ENCODE data around the gene RDH11.
"Not testable (repeated sequence)": the region's sequence is repeated elsewhere in the genome, so short reads cannot be mapped to it uniquely, and the experiment has no call there.

RDH11 gene

GRCh38 chr14:67704484-67705089 is 9.0 kb upstream of the RDH11 start:
- peak; percentile 12 for DNase-seq (ENCODE audit: low read depth, low spot score)

GRCh38 chr14:67703997-67704396 is 8.4 kb upstream of the RDH11 start:
- DNase-seq (ENCODE audit: low read depth, low spot score), result no peak

GRCh38 chr14:67701492-67701891 is 5.9 kb upstream of the RDH11 start, which contains the start of gene RDH12:
Gene RDH12, plus strand, starts transcription at chr14:67701886. Its CDS starts 20,757 bp downstream, at chr14:67722643.
- DNase-seq (ENCODE audit: low read depth, low spot score), result not testable (repeated sequence)

GRCh38 chr14:67698179-67698578 is 2.6 kb upstream of the RDH11 start:
- DNase-seq (ENCODE audit: low read depth, low spot score), result no peak

GRCh38 chr14:67697006-67697405 is 1.4 kb upstream of the RDH11 start:
- DNase-seq (ENCODE audit: low read depth, low spot score), result no peak

DNA sequence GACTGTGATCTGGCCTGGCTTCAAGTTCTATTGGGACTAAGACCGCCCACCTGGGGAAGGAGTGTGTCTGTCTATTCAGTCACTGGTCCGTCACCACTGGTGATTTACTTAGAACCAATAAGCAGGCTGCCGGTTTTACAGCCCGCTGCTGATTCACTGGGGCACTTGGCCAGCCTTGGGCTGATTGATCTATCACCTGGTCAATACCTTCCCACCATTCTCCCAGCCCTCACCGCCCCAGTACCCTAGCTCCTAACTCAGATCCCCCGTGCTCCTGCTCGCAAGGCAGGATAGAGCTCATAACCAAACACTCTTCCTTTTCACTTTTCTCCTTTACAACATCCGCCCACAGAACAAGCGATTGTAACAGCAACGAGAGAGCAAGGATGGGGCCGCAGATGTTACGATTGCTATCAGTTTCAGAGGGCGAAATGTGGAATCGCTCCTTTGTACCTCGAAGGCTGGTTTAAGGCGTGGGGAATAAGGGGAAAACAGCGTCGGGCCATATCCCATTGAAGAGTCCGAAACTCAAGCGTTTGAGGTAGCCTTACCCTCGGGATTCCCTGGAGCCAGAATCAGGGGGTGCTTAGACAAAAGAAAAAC is 672 bp downstream of the RDH11 start:
- peak; percentile 86 for DNase-seq (ENCODE audit: low read depth, low spot score)

- no peak for DNase-seq (ENCODE audit: low read depth, low spot score)
Measured at GRCh38 chr14:67690011-67690410, 5.6 kb downstream of the RDH11 start.

- no peak for DNase-seq (ENCODE audit: low read depth, low spot score)
Measured at GRCh38 chr14:67683842-67684241, 11.7 kb downstream of the RDH11 start.

DNA sequence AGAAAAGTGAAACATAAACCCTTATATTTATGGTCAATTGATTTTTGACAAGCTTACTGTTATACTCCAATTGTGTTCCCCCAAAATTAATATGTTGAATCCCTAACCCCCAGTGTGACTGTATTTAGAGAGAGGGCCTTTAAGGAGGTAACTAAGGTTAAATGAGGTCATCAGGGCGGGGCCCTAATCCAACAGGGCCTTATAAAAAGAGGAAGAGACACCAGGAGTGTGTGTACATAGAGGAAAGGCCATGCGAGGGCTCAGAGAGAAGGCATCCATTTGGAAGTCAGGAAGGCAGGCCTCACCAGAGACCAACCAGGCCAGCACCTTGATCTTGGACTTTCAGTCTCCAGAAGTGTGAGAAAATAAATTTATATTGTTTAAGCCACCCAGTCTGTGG is 14.6 kb downstream of the RDH11 start:
- no peak for DNase-seq (ENCODE audit: low read depth, low spot score)

- no peak for DNase-seq (ENCODE audit: low read depth, low spot score)
Measured at GRCh38 chr14:67680121-67680602, 15.4 kb downstream of the RDH11 start.

DNA sequence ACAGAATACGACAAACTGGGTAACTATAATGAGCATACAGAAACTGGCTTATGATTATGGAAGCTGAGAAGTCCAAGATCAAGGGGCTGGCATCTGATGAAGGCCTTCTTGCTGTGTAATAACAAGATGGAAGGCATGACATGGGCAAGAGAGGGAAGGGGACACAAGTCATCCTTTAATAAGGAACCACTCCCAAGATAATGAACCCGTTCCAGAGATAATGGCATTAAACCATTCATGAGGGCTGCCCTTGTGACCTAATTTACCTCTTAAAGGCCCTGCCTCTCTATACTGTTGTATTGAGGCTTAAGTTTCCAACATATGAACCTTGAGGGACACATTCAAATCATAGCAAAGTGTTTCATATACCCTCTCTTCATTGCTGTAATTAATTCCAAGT is 16.6 kb downstream of the RDH11 start:
- DNase-seq (ENCODE audit: low read depth, low spot score), result no peak

DNA sequence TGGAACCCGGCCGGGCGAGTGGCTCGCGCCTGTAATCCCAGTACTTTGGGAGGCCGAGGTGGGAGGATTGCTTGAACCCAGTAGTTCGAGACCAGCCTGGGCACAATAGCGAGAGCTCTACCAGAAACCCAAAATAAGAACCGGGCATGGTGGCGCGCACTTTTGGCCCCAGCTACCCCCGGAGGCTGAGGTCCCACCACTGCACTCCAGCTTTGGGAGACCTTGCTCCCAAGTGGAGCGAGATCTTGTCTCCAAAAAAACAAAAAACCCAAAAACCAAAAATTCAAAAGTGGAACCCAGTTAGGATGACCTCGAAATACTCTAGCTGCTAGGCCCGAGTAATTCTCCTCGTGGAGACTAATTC is 20.4 kb downstream of the RDH11 start:
- no peak for DNase-seq (ENCODE audit: low read depth, low spot score)

- no peak for DNase-seq (ENCODE audit: low read depth, low spot score)
Measured at GRCh38 chr14:67674480-67675218, 20.9 kb downstream of the RDH11 start, which contains the start of gene VTI1B. Gene VTI1B, minus strand, starts transcription at chr14:67674632. Its CDS starts 143 bp downstream, at chr14:67674489.

DNA sequence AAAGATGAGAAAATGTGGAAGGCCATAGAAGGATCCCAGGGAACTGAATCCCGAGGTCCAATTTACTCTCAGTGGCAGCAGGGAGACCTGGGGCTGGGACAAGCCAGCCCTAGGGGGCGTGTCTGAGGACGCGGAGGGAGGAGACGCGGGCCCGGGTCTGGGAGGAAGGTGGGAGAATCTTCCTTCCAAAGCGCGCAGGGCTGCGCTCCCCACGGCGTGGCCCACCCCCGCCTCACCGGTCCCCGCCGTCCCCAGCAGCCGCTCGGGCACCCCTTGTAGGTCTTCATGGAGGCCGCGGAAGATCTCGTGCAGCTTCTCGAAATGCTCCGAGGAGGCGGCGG is 21.5 kb downstream of the RDH11 start:
- DNase-seq (ENCODE audit: low read depth, low spot score), result no peak

DNA sequence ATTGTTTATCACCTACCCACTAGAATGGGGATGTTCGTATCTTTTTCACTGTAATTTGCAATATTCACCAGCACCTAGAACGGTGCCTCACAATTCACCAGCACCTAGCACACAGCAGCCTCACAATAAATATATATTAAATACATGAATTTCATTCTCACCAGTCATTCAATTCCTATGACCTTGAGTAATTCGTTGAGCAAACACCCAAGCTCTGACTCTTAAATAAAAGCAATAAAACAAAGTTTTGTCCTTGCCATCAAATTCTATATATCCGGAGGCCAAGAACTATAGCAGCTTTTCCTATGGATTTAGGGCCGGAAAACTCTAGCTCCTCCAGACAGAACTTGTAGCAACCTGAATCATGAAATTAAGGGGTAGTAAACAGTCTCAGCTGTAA is 22.1 kb downstream of the RDH11 start:
- DNase-seq (ENCODE audit: low read depth, low spot score), result no peak

- DNase-seq (ENCODE audit: low read depth, low spot score), result no peak
Measured at GRCh38 chr14:67668559-67668958, 27.0 kb downstream of the RDH11 start.

DNA sequence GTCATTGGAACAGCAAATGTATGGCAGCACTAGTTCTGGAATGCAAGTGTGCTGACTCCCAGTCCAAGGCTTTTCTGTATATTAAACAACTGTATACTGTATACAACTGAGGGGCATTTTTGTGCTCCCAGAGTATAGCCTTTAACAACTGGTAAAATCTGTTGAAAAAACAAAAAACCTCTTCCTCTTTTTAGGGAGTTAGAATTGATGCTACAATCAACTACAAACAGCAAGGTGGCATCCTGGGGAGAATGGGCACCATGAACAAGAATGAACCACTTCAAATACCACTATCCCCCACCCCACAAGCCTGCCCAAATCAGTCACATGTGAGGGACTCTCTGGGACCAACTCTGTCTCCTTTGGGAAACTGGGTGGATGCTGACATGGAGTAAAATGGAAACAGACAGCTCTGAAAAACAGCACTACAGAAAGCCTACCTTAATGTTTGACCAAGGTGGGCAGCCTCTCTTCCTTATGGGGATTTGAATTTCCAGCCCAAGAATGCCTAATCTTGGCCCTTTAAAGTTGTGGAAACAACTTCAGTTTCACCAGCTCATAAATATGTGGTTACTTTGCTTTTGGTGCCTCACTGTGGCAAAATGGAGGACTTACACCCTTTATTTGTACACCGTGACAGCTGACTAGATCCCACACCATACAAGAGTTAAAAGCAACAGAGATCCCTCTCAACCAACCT is 28.7 kb downstream of the RDH11 start:
- DNase-seq (ENCODE audit: low read depth, low spot score), result peak; percentile 20

DNA sequence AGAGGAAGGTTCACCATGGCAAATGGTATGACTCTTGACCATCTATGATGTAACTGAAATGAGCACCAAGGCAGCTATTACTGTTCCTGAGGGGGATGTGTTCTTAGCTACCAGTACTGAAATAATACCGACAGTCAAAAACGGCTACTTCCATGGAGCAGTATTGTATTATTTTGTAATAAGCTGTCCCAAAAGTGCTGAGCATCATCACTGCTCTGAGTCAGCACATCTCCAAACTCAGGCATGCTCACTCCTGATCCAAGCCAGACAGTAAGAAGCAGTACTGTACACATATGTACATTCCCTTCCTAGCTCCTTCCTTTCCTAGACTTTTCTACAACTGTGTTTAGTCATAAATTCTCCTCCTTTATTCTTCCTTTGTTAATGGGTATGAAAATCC is 29.7 kb downstream of the RDH11 start:
- DNase-seq (ENCODE audit: low read depth, low spot score), result no peak

DNA sequence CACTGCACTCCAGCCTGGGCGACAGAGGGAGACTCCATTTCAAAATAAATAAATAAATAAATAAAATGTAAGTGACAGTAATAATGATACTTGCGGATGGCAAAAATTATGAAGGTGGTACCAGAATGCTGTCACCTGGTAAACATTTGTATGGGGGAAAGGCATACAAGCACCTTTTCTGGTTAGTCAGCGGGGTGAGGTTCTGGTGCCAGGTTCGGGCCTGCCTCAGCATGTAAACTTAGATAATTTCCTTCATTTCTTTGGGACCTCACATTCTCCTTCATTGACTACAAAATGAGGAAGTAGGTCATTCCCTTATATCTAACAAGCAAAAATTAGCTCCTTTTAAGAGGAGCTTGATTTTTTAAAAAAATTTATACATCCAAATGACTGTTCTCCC is 31.9 kb downstream of the RDH11 start:
- no peak for DNase-seq (ENCODE audit: low read depth, low spot score)

DNA sequence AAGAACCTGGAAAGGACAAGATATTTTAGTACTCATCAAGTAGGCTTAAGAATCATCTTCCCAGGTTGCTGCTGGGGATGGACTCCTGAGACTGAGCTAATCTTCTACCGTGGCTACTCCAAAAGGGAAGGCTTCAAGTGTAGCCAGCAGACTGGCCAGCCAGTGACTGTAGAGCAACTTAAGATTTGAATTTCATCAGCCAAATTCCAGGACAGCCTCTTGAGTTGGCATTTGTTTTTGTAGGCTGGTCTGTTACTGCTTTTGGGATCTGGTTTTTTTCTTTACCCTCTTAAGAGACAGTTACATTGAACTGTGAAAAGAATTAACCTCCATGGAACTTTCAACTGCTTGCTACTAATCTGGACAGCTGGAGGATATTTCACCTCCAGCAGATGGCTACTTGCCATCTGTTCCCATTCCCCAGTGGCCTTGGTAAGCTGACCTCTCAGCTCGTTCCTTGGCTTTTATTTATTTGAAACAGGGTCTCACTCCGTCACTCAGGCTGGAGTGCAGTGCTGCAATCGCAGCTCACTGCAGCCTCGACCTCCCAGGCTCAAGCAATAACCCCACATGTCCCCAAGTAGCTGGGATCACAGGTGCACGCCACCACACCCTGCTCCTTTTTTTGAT is 41.8 kb downstream of the RDH11 start:
- DNase-seq (ENCODE audit: low read depth, low spot score), result no peak

DNA sequence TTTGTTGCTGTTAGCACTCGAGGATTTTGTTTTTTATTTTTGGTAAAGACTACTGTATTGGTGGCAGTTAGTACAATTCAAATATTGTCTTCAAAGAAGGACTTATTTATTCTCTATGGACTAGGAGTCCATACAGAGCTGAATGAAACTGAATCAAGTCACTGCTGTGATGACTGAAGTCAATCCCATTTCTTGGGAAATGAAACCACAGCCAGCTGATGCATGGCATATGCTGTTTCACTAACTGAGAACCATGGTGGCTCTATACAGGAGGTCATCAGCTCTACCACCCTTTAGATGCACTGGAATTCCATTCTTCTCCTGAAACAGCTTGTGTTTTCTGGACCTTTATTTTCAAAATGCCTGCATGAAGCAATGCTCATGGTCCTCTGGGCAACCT is 43.4 kb downstream of the RDH11 start:
- DNase-seq (ENCODE audit: low read depth, low spot score), result no peak

DNA sequence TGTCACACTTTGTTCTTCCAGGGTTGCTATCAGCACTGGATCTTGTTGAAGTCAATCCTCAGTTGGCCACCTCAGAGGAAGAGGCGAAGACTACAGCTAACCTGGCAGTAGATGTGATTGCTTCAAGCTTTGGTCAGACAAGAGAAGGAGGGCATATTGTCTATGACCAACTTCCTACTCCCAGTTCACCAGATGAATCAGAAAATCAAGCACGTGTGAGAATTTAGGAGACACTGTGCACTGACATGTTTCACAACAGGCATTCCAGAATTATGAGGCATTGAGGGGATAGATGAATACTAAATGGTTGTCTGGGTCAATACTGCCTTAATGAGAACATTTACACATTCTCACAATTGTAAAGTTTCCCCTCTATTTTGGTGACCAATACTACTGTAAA is 44.9 kb downstream of the RDH11 start:
- DNase-seq (ENCODE audit: low read depth, low spot score), result no peak
